HCT116 (cell line): ENCODE measurements around the gene SEC22A. TPM values are rescaled to one million over a fixed set of nuclear protein-coding genes. Genes with fewer than 3 reads are reported as not detected.

Experiments used
- ATAC-seq: fragments of 200-7000 bp; cut with Tn5 transposase; 2 replicates; pipeline ENCODE4 v1.9.1; 2020; ENCODE audit warnings: mild to moderate bottlenecking, moderate library complexity
- BruUV-seq: library from RNA; stranded (reverse); fragments of 400-500 nt; replicated peaks from 2 replicates; lab custom pipeline; 2021; lab: Mats Ljungman, UMichigan
- CTCF ChIA-PET: fragments of 300-600 bp; sonication (Branson Sonifier 250); formaldehyde crosslinking; loops from one replicate; lab custom pipeline; 2021; ENCODE audit warnings: antibody characterized with exemption; lab: Charles Lee
- POLR2A ChIA-PET: fragments of 300-600, 350-600 bp; sonication (Branson Sonifier 250); formaldehyde crosslinking; loops from one replicate; lab custom pipeline; 2021; ENCODE audit warnings: antibody characterized with exemption; lab: Charles Lee
- RAD21 ChIA-PET, 2 experiments: fragments of 300-600 bp; sonication (Branson Sonifier 250); formaldehyde crosslinking; loops; one replicate each; lab custom pipeline; 2023; ENCODE audit warnings: low total read pairs in 2 of 2; ENCODE audit not compliant: uncharacterized antibody in 2 of 2, unreplicated experiment in 2 of 2, low non-redundant PET in 1 of 2; lab: Charles Lee
- DNase-seq: peaks from one replicate; pipeline ENCODE4 v3.0.0-alpha.2; 2010; ENCODE audit warnings: low read depth, low spot score
- H2AFZ ChIP-seq: fragments of 200-600 bp; shearing (Covaris generic), sonication (generic); 2 replicates; pipeline ENCODE4 v1.6.1; 2017; ENCODE audit warnings: low read depth, mixed run types, mixed read lengths, antibody characterized with exemption, low read length; ENCODE audit not compliant: poor library complexity, severe bottlenecking
- H3K27ac ChIP-seq: 2 replicates; pipeline ENCODE4 v1.5.1; 2012; ENCODE audit warnings: low read depth, low read length
- H3K27me3 ChIP-seq: fragments of 200-600 bp; sonication (generic); 2 replicates; pipeline ENCODE4 v1.6.1; 2016; ENCODE audit warnings: mixed run types, low read length, mixed read lengths; ENCODE audit not compliant: insufficient read depth
- H3K36me3 ChIP-seq, 2 experiments: fragments of 200-500 bp in 1 of 2; fragments of 200-600 bp in 1 of 2; sonication (Bioruptor generic) in 1 of 2; sonication (generic) in 1 of 2; 2 replicates each; pipeline versions ENCODE4 v1.5.1 to v1.6.1; 2014 to 2016; ENCODE audit warnings: low read length in 2 of 2, inconsistent platforms in 1 of 2, mixed read lengths in 1 of 2, mixed run types in 1 of 2; ENCODE audit not compliant: insufficient read depth in 2 of 2, control insufficient read depth in 1 of 2
- H3K4me1 ChIP-seq, 2 experiments: fragments of 200-600 bp in 1 of 2; sonication (generic) in 1 of 2; 2 replicates each; pipeline versions ENCODE4 v1.5.1 to v1.6.1; 2012 to 2017; ENCODE audit warnings: low read length in 2 of 2, inconsistent platforms in 1 of 2, mild to moderate bottlenecking in 1 of 2, mixed read lengths in 1 of 2, mixed run types in 1 of 2, moderate library complexity in 1 of 2; ENCODE audit not compliant: insufficient read depth in 2 of 2, control insufficient read depth in 1 of 2
- H3K4me2 ChIP-seq: fragments of 200-600 bp; sonication (generic); 2 replicates; pipeline ENCODE4 v1.6.1; 2017; ENCODE audit warnings: mixed run types, low read length, mixed read lengths
- H3K4me3 ChIP-seq, 2 experiments: fragments of 200-600 bp in 1 of 2; sonication (generic) in 1 of 2; replicated peaks in 1 of 2; 2 replicates each; pipeline ENCODE4 v1.5.1; 2011 to 2016; ENCODE audit warnings: low read length in 2 of 2, control low read depth in 1 of 2, low read depth in 1 of 2, mild to moderate bottlenecking in 1 of 2, mixed read lengths in 1 of 2, mixed run types in 1 of 2
- H3K79me2 ChIP-seq: fragments of 200-600 bp; sonication (generic); 2 replicates; pipeline ENCODE4 v1.6.1; 2017; ENCODE audit warnings: mild to moderate bottlenecking, mixed run types, low read length, moderate library complexity, mixed read lengths; ENCODE audit not compliant: insufficient read depth
- H3K9ac ChIP-seq: fragments of 200-600 bp; sonication (generic); 2 replicates; pipeline ENCODE4 v1.6.1; 2016; ENCODE audit warnings: low read length, mixed read lengths
- H3K9me2 ChIP-seq: fragments of 200-600 bp; sonication (generic), shearing (Covaris generic); 2 replicates; pipeline ENCODE4 v1.6.1; 2017; ENCODE audit warnings: mixed run types, mild to moderate bottlenecking, moderate library complexity; ENCODE audit not compliant: insufficient read depth
- H3K9me3 ChIP-seq, 2 experiments: fragments of 200-500 bp in 1 of 2; fragments of 200-600 bp in 1 of 2; sonication (Bioruptor generic) in 1 of 2; sonication (generic) in 1 of 2; 2 replicates each; pipeline ENCODE4 v1.6.1; 2014 to 2017; ENCODE audit warnings: low read length in 2 of 2, mixed read lengths in 2 of 2, inconsistent platforms in 1 of 2, low read depth in 1 of 2, mild to moderate bottlenecking in 1 of 2, mixed run types in 1 of 2, moderate library complexity in 1 of 2; ENCODE audit not compliant: control insufficient read depth in 1 of 2, insufficient read depth in 1 of 2
- H4K20me1 ChIP-seq: fragments of 200-600 bp; sonication (generic), shearing (Covaris generic); 2 replicates; pipeline ENCODE4 v1.6.1; 2017; ENCODE audit warnings: mixed run types, mild to moderate bottlenecking, moderate library complexity; ENCODE audit not compliant: insufficient read depth
- CBX3 ChIP-seq: IDR thresholded peaks from 2 replicates; pipeline ENCODE4 v1.6.1; 2012; ENCODE audit warnings: low read depth
- CEBPB ChIP-seq: IDR thresholded peaks from 2 replicates; pipeline ENCODE4 v1.6.1; 2012; ENCODE audit warnings: low read depth
- EGR1 ChIP-seq: IDR thresholded peaks from 2 replicates; pipeline ENCODE4 v1.6.1; 2012; ENCODE audit warnings: low read depth
- ELF1 ChIP-seq: IDR thresholded peaks from 2 replicates; pipeline ENCODE4 v1.6.1; 2012; ENCODE audit warnings: low read depth, borderline replicate concordance
- EZH2 ChIP-seq: fragments of 200-600 bp; sonication (generic); IDR thresholded peaks from 2 replicates; pipeline ENCODE4 v1.6.1; 2017; ENCODE audit warnings: antibody characterized with exemption, mixed run types
- FOSL1 ChIP-seq: IDR thresholded peaks from 2 replicates; pipeline ENCODE4 v1.6.1; 2012; ENCODE audit warnings: low read depth
- POLR2A ChIP-seq: IDR thresholded peaks from 2 replicates; pipeline ENCODE4 v1.7.0; 2011; ENCODE audit warnings: borderline replicate concordance; ENCODE audit not compliant: insufficient read depth, insufficient read length; ENCODE audit errors: extremely low read depth
- RAD21 ChIP-seq: IDR thresholded peaks from 2 replicates; pipeline ENCODE4 v1.6.1; 2012; ENCODE audit warnings: low read depth, mild to moderate bottlenecking
- SIN3A ChIP-seq: IDR thresholded peaks from 2 replicates; pipeline ENCODE4 v1.6.1; 2012; ENCODE audit warnings: low read depth
- SP1 ChIP-seq: IDR thresholded peaks from 2 replicates; pipeline ENCODE4 v1.6.1; 2012; ENCODE audit warnings: low read depth
- SRF ChIP-seq: IDR thresholded peaks from 2 replicates; pipeline ENCODE4 v1.6.1; 2012; ENCODE audit warnings: low read depth
- TCF7L2 ChIP-seq: IDR thresholded peaks from 2 replicates; pipeline ENCODE4 v1.7.0; 2011; ENCODE audit warnings: borderline replicate concordance, inconsistent platforms; ENCODE audit not compliant: insufficient read depth, insufficient read length; ENCODE audit errors: extremely low read depth
- YY1 ChIP-seq: IDR thresholded peaks from 2 replicates; pipeline ENCODE4 v1.6.1; 2011; ENCODE audit warnings: low read length, low read depth, moderate library complexity, mild to moderate bottlenecking; ENCODE audit not compliant: insufficient replicate concordance; ENCODE audit errors: extremely low read depth
- intact Hi-C: fragments of 100-400 bp; cut with micrococcal nuclease; formaldehyde crosslinking; loops from 2 replicates; pipeline ENCODE4 v1.10.0; 2022
- total RNA-seq: library from RNA; stranded (reverse); gene quantifications from one replicate; pipeline ENCODE4 v1.2.1, GENCODE V29; 2021; ENCODE audit not compliant: unreplicated experiment
- TF ChIP-seq, protein P1 (sequence below): IDR thresholded peaks from 2 replicates; pipeline ENCODE4 v1.6.1; 2012
- TF ChIP-seq, protein P2 (sequence below): IDR thresholded peaks from 2 replicates; pipeline ENCODE4 v1.6.1; 2012; ENCODE audit warnings: low read depth

Gene SEC22A
- total RNA-seq, 1 experiment from 2014 or later: 10.6 TPM

- peaks cover 26% of the 10 kb centered on the region for H3K27me3 ChIP-seq
- ATAC-seq (no peak), DNase-seq (no peak)
- no peaks in the 10 kb centered on the region for H3K9me2 ChIP-seq
- H3K9ac ChIP-seq: no peak overlapping the region
- POLR2A ChIA-PET: no interaction called here
- H4K20me1 ChIP-seq: no peaks in the 10 kb centered on the region
- no peak overlapping the region for H3K4me3 ChIP-seq
- no peaks in the 10 kb centered on the region for H3K9me3 ChIP-seq
- CTCF ChIA-PET: no interaction called here
- no peak overlapping the region for H2AFZ ChIP-seq
- H3K4me2 ChIP-seq: no peak overlapping the region
- RAD21 ChIA-PET: no interaction called here
- intact Hi-C loops: no loop called here
- no peak overlapping the region for H3K27ac ChIP-seq
- TF ChIP-seq RAD21 (no peak), TCF7L2 (no peak), ELF1 (no peak), FOSL1 (no peak), CEBPB (no peak), EGR1 (no peak), SIN3A (no peak), SP1 (no peak), EZH2 (no peak), CBX3 (no peak), POLR2A (no peak), SRF (no peak), YY1 (no peak)
- TF ChIP-seq, protein P1, sequence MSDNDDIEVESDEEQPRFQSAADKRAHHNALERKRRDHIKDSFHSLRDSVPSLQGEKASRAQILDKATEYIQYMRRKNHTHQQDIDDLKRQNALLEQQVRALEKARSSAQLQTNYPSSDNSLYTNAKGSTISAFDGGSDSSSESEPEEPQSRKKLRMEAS: no peak
- TF ChIP-seq, protein P2, sequence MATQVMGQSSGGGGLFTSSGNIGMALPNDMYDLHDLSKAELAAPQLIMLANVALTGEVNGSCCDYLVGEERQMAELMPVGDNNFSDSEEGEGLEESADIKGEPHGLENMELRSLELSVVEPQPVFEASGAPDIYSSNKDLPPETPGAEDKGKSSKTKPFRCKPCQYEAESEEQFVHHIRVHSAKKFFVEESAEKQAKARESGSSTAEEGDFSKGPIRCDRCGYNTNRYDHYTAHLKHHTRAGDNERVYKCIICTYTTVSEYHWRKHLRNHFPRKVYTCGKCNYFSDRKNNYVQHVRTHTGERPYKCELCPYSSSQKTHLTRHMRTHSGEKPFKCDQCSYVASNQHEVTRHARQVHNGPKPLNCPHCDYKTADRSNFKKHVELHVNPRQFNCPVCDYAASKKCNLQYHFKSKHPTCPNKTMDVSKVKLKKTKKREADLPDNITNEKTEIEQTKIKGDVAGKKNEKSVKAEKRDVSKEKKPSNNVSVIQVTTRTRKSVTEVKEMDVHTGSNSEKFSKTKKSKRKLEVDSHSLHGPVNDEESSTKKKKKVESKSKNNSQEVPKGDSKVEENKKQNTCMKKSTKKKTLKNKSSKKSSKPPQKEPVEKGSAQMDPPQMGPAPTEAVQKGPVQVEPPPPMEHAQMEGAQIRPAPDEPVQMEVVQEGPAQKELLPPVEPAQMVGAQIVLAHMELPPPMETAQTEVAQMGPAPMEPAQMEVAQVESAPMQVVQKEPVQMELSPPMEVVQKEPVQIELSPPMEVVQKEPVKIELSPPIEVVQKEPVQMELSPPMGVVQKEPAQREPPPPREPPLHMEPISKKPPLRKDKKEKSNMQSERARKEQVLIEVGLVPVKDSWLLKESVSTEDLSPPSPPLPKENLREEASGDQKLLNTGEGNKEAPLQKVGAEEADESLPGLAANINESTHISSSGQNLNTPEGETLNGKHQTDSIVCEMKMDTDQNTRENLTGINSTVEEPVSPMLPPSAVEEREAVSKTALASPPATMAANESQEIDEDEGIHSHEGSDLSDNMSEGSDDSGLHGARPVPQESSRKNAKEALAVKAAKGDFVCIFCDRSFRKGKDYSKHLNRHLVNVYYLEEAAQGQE: no peak
- H3K36me3 ChIP-seq: no peaks in the 10 kb centered on the region
- no peaks in the 10 kb centered on the region for H3K79me2 ChIP-seq
- no TSS peak for BruUV-seq
- H3K4me1 ChIP-seq: no peaks in the 10 kb centered on the region
Measured at GRCh38 chr3:123318374-123318773, 116.6 kb downstream of the SEC22A start.
